ENCODE data around the gene LDLRAD4. TPM values are rescaled to one million over a fixed set of nuclear protein-coding genes. Genes with fewer than 3 reads are reported as not detected.

LDLRAD4 gene
- total and polyA plus RNA-seq, 9 of the 15 experiments (the other 6 are each of a cell fraction or from before 2014, with no cell fraction given), result 0.01 TPM; not detected in 8

- no peak for ATAC-seq
- ChIA-PET POLR2A (no interaction called here), CTCF (ENCODE audit: low intra/inter-chr PET ratio) (no interaction called here)
- Histone ChIP-seq H3K79me2 (ENCODE audit: control insufficient read depth, insufficient read depth, low read length) (peaks cover 59% of the 10 kb centered on the region), H3K27me3 (ENCODE audit: control insufficient read depth in 2 of 2, insufficient read depth in 2 of 2, low read length in 2 of 2) (no peaks in the 10 kb centered on the region), H3K9me3 (replicated peaks; ENCODE audit: control insufficient read depth, insufficient read depth, low read depth, low read length) (no peaks in the 10 kb centered on the region; the same call in 1 of the 2 replicates), H3K4me3 (no peak overlapping the region), H2AFZ (ENCODE audit: low read depth, low read length) (no peak overlapping the region), H3K4me1 (replicated peaks in 1 of 2; ENCODE audit: control insufficient read depth in 2 of 2, insufficient read depth in 2 of 2, low read length in 2 of 2) (no peaks in the 10 kb centered on the region), H3K4me2 (ENCODE audit: insufficient read depth, low read length) (no peak overlapping the region), H3K27ac (ENCODE audit: extremely low read depth, low read depth, low read length) (no peak overlapping the region), H3K9ac (ENCODE audit: insufficient read depth in 1 of 2, low read depth in 2 of 2, low read length in 2 of 2) (no peak overlapping the region), H4K20me1 (replicated peaks; ENCODE audit: control insufficient read depth, insufficient read depth, low read length) (no peaks in the 10 kb centered on the region), H3K36me3 (ENCODE audit: control insufficient read depth, insufficient read depth, low read length) (no peaks in the 10 kb centered on the region), H3K9me1 (ENCODE audit: control insufficient read depth, insufficient read depth, low read length) (no peaks in the 10 kb centered on the region)
- no peak for FAIRE-seq
- in situ Hi-C loops (cut with MboI) (no loop called here), intact Hi-C loops (cut with micrococcal nuclease) (no loop called here)
- TF ChIP-seq ETV6 (IDR thresholded peaks at IDR 0.05; ENCODE audit: borderline replicate concordance in 1 of 2, low read depth in 2 of 2, low read length in 1 of 2), result no peak
- TF ChIP-seq ETV6 (CRISPR knock-in tag; IDR thresholded peaks at IDR 0.05; ENCODE audit: borderline replicate concordance), result no peak
- no TSS peak for BruUV-seq (replicated peaks)
- 75% methylated on average over 3 of the region's 3 CpGs for WGBS (ENCODE audit: insufficient coverage, low coverage, missing lambda C conversion rate)
- DNase-seq (ENCODE audit: extremely low read depth in 1 of 4, low spot score in 3 of 4), result no peak
Measured at GRCh38 chr18:13696961-13697360, 478.4 kb downstream of the LDLRAD4 start.

- Histone ChIP-seq H3K36me3 (ENCODE audit: control insufficient read depth, insufficient read depth, low read length) (peaks cover 2% of the 10 kb centered on the region; the same call in 1 of the 3 replicates), H3K9me1 (ENCODE audit: control insufficient read depth, insufficient read depth, low read length) (no peaks in the 10 kb centered on the region), H2AFZ (ENCODE audit: low read depth, low read length) (no peak overlapping the region), H3K79me2 (ENCODE audit: control insufficient read depth, insufficient read depth, low read length) (peaks cover 90% of the 10 kb centered on the region), H4K20me1 (replicated peaks; ENCODE audit: control insufficient read depth, insufficient read depth, low read length) (no peaks in the 10 kb centered on the region), H3K9ac (ENCODE audit: insufficient read depth in 1 of 2, low read depth in 2 of 2, low read length in 2 of 2) (no peak overlapping the region), H3K27me3 (ENCODE audit: control insufficient read depth in 2 of 2, insufficient read depth in 2 of 2, low read length in 2 of 2) (no peaks in the 10 kb centered on the region), H3K4me3 (no peak overlapping the region), H3K4me2 (ENCODE audit: insufficient read depth, low read length) (no peak overlapping the region), H3K27ac (ENCODE audit: extremely low read depth, low read depth, low read length) (no peak overlapping the region), H3K9me3 (replicated peaks; ENCODE audit: control insufficient read depth, insufficient read depth, low read depth, low read length) (no peaks in the 10 kb centered on the region; the same call in none of the 2 replicates), H3K4me1 (replicated peaks in 1 of 2; ENCODE audit: control insufficient read depth in 2 of 2, insufficient read depth in 2 of 2, low read length in 2 of 2) (no peaks in the 10 kb centered on the region)
- BruUV-seq (replicated peaks), result no TSS peak
- DNase-seq (ENCODE audit: extremely low read depth in 1 of 4, low spot score in 3 of 4), result no peak
- ChIA-PET CTCF (ENCODE audit: low intra/inter-chr PET ratio) (no interaction called here), POLR2A (interaction anchor here (1.0 to 1.3 kb wide), 2 partner anchors 10 to 27 kb away, joined by 3 to 4 read pairs; no protein-coding TSS in a partner anchor)
- intact Hi-C loops (cut with micrococcal nuclease) (no loop called here), in situ Hi-C loops (cut with MboI) (no loop called here)
- WGBS (ENCODE audit: insufficient coverage, low coverage, missing lambda C conversion rate), result 100% methylated on average over 1 of the region's 1 CpG
- ATAC-seq, result no peak
- FAIRE-seq, result no peak
- no peak for TF ChIP-seq NCOA6 (IDR thresholded peaks at IDR 0.05)
- no peak for TF ChIP-seq ARHGAP35 (IDR thresholded peaks at IDR 0.05; ENCODE audit: partially characterized antibody)
- TF ChIP-seq MLX (CRISPR knock-in tag; conservative IDR thresholded peaks at IDR 0.05), result no peak
- no peak for TF ChIP-seq UBTF (IDR thresholded peaks at IDR 0.05; ENCODE audit: borderline replicate concordance in 1 of 2, low read depth in 2 of 2, low read length in 2 of 2)
- no peak for TF ChIP-seq CBFA2T3 (IDR thresholded peaks at IDR 0.05)
- TF ChIP-seq RFX5 (IDR thresholded peaks at IDR 0.05; ENCODE audit: low read depth, low read length), result no peak
- TF ChIP-seq DNMT1 (IDR thresholded peaks at IDR 0.05), result no peak
- TF ChIP-seq NR0B1 (IDR thresholded peaks at IDR 0.05; ENCODE audit: partially characterized antibody), result no peak
Measured at GRCh38 chr18:13700153-13700552, 481.6 kb downstream of the LDLRAD4 start.

All from K562 (cell line).